GM19193 (cell line): ENCODE measurements around the gene SSB.

Experiments
- POLR2A ChIP-seq: IDR thresholded peaks from 4 replicates; pipeline ENCODE4 v1.6.1; 2011; ENCODE audit not compliant: insufficient read depth, insufficient read length; ENCODE audit errors: extremely low read depth

Gene SSB

GRCh38 chr2:169775765-169776164, 22.9 kb upstream of the SSB start:
- TF ChIP-seq POLR2A = no peak

GRCh38 chr2:169776252-169776761, 22.4 kb upstream of the SSB start:
- no peak for TF ChIP-seq POLR2A

GRCh38 chr2:169778446-169778845, 20.2 kb upstream of the SSB start:
- no peak for TF ChIP-seq POLR2A

- TF ChIP-seq POLR2A = no peak
These were observed 17.2 kb upstream of the SSB start for GRCh38 chr2:169781249-169782013.

- no peak for TF ChIP-seq POLR2A
These were observed 16.2 kb upstream of the SSB start for GRCh38 chr2:169782513-169782912.

- TF ChIP-seq POLR2A = no peak
These were observed 8.1 kb upstream of the SSB start for GRCh38 chr2:169790581-169790980.

- TF ChIP-seq POLR2A = no peak
These were observed 3.5 kb upstream of the SSB start for GRCh38 chr2:169795181-169795580.

- TF ChIP-seq POLR2A = no peak
These were observed 2.2 kb upstream of the SSB start for GRCh38 chr2:169796441-169796840.

- TF ChIP-seq POLR2A = no peak
These were observed 1.1 kb upstream of the SSB start for GRCh38 chr2:169797601-169798000.

- TF ChIP-seq POLR2A = no peak
These were observed 314 bp upstream of the SSB start for GRCh38 chr2:169798397-169798717.

GRCh38 chr2:169803480-169803879, 4.8 kb downstream of the SSB start:
- no peak for TF ChIP-seq POLR2A

GRCh38 chr2:169806586-169806985, 7.9 kb downstream of the SSB start:
- no peak for TF ChIP-seq POLR2A

- no peak for TF ChIP-seq POLR2A
These were observed 9.6 kb downstream of the SSB start for GRCh38 chr2:169808221-169808620.

GRCh38 chr2:169815849-169816248, 17.2 kb downstream of the SSB start:
- no peak for TF ChIP-seq POLR2A

GRCh38 chr2:169818241-169818640, 19.6 kb downstream of the SSB start:
- TF ChIP-seq POLR2A = no peak

GRCh38 chr2:169819106-169819505, 20.4 kb downstream of the SSB start:
- no peak for TF ChIP-seq POLR2A

- TF ChIP-seq POLR2A = no peak
These were observed 23.4 kb downstream of the SSB start for GRCh38 chr2:169822036-169822435.
